Measurements from ENCODE around the gene ZNF33B.

Gene ZNF33B

GRCh38 chr10:42593284-42593683 is 45.1 kb downstream of the ZNF33B start:
- no peak overlapping the region for H3K4me2 ChIP-seq (ENCODE audit: low read length)

GRCh38 chr10:42583828-42584227 is 54.5 kb downstream of the ZNF33B start:
- H3K9me2 ChIP-seq (replicated peaks; ENCODE audit: control insufficient read depth, low read length), result no peaks in the 10 kb centered on the region
- H3K79me2 ChIP-seq (ENCODE audit: control insufficient read depth, low read length), result no peaks in the 10 kb centered on the region
- no peaks in the 10 kb centered on the region for H3K27me3 ChIP-seq (ENCODE audit: control insufficient read depth, low read length)
- no peak overlapping the region for H3K27ac ChIP-seq (ENCODE audit: low read depth, low read length)
- H3K4me3 ChIP-seq (ENCODE audit: low read length), result no peak overlapping the region
- H3K36me3 ChIP-seq (ENCODE audit: control insufficient read depth, low read length), result no peaks in the 10 kb centered on the region; the same call in 1 of the 2 replicates
- no peaks in the 10 kb centered on the region for H3F3A ChIP-seq (ENCODE audit: control insufficient read depth, insufficient read depth)
- no peaks in the 10 kb centered on the region for H4K20me1 ChIP-seq (ENCODE audit: control insufficient read depth, insufficient read depth, low read depth, low read length)
- TF ChIP-seq EZH2phosphoT487 (IDR thresholded peaks at IDR 0.05; ENCODE audit: borderline replicate concordance, low read length) (no peak), CTCF (IDR thresholded peaks at IDR 0.05; ENCODE audit: low read depth, low read length, poor library complexity, severe bottlenecking) (no peak)
- H3K4me1 ChIP-seq (ENCODE audit: control insufficient read depth, low read length), result no peaks in the 10 kb centered on the region
- H3K4me2 ChIP-seq (ENCODE audit: low read length), result no peak overlapping the region
- no peaks in the 10 kb centered on the region for H3K9me3 ChIP-seq (ENCODE audit: control insufficient read depth, insufficient read depth, low read length)

More at GRCh38 chr10:42593284-42593683, 45.1 kb downstream of the ZNF33B start:
- H3K9me2 ChIP-seq (replicated peaks; ENCODE audit: control insufficient read depth, low read length), result no peaks in the 10 kb centered on the region
- H3K4me1 ChIP-seq (ENCODE audit: control insufficient read depth, low read length), result no peaks in the 10 kb centered on the region
- H3F3A ChIP-seq (ENCODE audit: control insufficient read depth, insufficient read depth), result no peaks in the 10 kb centered on the region
- H3K27me3 ChIP-seq (ENCODE audit: control insufficient read depth, low read length), result no peaks in the 10 kb centered on the region
- H3K27ac ChIP-seq (ENCODE audit: low read depth, low read length), result no peak overlapping the region
- no peaks in the 10 kb centered on the region for H4K20me1 ChIP-seq (ENCODE audit: control insufficient read depth, insufficient read depth, low read depth, low read length)
- no peaks in the 10 kb centered on the region for H3K79me2 ChIP-seq (ENCODE audit: control insufficient read depth, low read length)
- H3K9me3 ChIP-seq (ENCODE audit: control insufficient read depth, insufficient read depth, low read length), result peaks cover 30% of the 10 kb centered on the region
- peaks cover 53% of the 10 kb centered on the region for H3K36me3 ChIP-seq (ENCODE audit: control insufficient read depth, low read length)
- no peak overlapping the region for H3K4me3 ChIP-seq (ENCODE audit: low read length)
- TF ChIP-seq CTCF (IDR thresholded peaks at IDR 0.05; ENCODE audit: low read depth, low read length, poor library complexity, severe bottlenecking), result no peak
- no peak for TF ChIP-seq EZH2phosphoT487 (IDR thresholded peaks at IDR 0.05; ENCODE audit: borderline replicate concordance, low read length)

GRCh38 chr10:42578019-42578418 is 60.4 kb downstream of the ZNF33B start:
- Histone ChIP-seq H3K27ac (ENCODE audit: low read depth, low read length) (no peak overlapping the region), H3K9me3 (ENCODE audit: control insufficient read depth, insufficient read depth, low read length) (no peaks in the 10 kb centered on the region), H3F3A (ENCODE audit: control insufficient read depth, insufficient read depth) (no peaks in the 10 kb centered on the region), H3K4me2 (ENCODE audit: low read length) (no peak overlapping the region), H3K36me3 (ENCODE audit: control insufficient read depth, low read length) (no peaks in the 10 kb centered on the region), H3K27me3 (ENCODE audit: control insufficient read depth, low read length) (no peaks in the 10 kb centered on the region), H3K79me2 (ENCODE audit: control insufficient read depth, low read length) (no peaks in the 10 kb centered on the region), H3K4me1 (ENCODE audit: control insufficient read depth, low read length) (peaks cover 13% of the 10 kb centered on the region), H3K9me2 (replicated peaks; ENCODE audit: control insufficient read depth, low read length) (no peaks in the 10 kb centered on the region), H3K4me3 (ENCODE audit: low read length) (no peak overlapping the region), H4K20me1 (ENCODE audit: control insufficient read depth, insufficient read depth, low read depth, low read length) (no peaks in the 10 kb centered on the region)
- TF ChIP-seq CTCF (IDR thresholded peaks at IDR 0.05; ENCODE audit: low read depth, low read length, poor library complexity, severe bottlenecking) (no peak), EZH2phosphoT487 (IDR thresholded peaks at IDR 0.05; ENCODE audit: borderline replicate concordance, low read length) (no peak)

All from DOHH2 (cell line).